Right hindlimb (tissue), 1 donor: Measurements from ENCODE around the gene PMEL.
"Not testable (repeated sequence)": the region's sequence is repeated elsewhere in the genome, so short reads cannot be mapped to it uniquely, and the experiment has no call there.

Source experiments
- DNase-seq: peaks from one replicate; pipeline ENCODE4 v3.0.0-alpha.2; 2018

The PMEL gene

GRCh38 chr12:55965941-55966407 is at the start of gene PMEL:
Gene PMEL, minus strand, starts transcription at chr12:55966042. Its CDS starts 31 bp downstream, at chr12:55966011.
- peak; percentile 25 for DNase-seq

- DNase-seq = no peak
Measured at GRCh38 chr12:56014205-56014604, 48.4 kb upstream of the PMEL start.

DNA sequence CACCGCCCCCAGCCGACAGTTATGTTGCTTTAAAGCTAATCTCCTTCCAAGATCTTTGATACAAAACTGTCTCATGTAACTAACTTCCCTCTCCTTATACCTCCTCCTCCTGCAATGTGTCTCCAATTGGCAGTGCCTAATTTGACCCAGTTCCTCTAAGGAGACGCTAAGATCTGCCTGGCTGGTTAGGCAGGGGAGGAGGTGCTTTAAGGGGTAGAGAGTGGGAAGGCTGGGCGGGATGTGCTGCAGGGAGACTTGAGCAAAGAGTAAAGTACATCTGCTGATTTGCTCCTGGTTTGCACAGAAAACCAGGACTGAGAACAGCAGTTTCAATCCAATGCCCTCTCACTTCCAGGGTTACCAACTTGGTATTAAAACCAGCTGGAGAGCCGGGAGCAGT is 47.6 kb upstream of the PMEL start:
- DNase-seq = no peak

GRCh38 chr12:56011509-56012090 is 45.8 kb upstream of the PMEL start:
- no peak for DNase-seq

GRCh38 chr12:56010111-56010570 is 44.3 kb upstream of the PMEL start:
- DNase-seq = no peak

- peak; percentile 77 for DNase-seq
Measured at GRCh38 chr12:56007564-56008559, 42.0 kb upstream of the PMEL start.

GRCh38 chr12:56004211-56004610 is 38.4 kb upstream of the PMEL start:
- no peak for DNase-seq

- not testable (repeated sequence) for DNase-seq
Measured at GRCh38 chr12:56003376-56003775, 37.5 kb upstream of the PMEL start.

DNA sequence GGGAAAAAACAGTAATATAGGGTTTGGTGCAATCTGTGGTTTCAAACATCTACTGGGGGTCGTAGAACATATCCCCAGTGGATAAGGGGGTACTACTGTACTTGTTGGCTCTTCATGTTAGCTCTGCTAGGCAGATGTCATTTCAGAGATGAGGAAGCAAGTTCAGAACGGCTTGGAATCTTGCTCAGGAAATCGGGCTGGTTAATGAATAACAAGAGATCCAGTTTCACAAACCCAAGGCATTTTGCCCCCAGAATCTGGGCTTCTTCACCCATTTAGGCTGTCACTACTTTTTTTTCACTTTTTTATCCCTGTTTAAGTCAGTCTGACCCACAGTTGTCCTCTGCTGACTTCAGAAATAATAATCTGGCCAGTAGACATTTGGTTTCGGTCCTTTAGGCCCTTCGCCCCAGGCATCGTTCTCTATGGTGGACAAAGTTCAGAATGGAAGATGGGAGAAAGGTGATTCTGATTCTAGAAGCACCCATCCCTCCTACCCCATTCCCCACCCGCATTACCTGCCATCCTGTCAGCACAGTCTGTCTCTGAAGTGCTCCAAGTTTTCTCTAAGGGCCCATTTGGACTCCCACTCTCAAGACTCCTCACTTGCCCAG is 35.8 kb upstream of the PMEL start:
- no peak for DNase-seq

DNA sequence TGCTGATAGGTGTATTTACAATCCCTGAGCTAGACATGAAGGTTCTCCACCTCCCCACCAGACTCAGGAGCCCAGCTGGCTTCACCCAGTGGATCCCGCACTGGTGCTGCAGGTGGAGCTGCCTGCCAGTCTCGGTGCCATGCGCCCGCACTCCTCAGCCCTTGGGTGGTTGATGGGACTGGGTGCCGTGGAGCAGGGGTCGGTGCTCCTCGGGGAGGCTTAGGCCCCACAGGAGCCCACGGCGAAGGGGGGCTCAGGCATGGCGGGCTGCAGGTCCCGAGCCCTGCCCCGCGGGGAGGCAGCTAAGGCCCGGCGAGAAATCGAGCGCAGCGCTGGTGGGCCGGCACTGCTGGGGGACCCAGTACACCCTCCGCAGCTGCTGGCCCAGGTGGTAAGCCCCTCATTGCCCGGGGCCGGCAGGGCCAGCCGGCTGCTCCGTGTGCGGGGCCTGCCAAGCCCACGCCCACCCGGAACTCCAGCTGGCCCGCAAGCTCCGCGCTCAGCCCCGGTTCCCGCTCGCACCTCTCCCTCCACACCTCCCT is 34.2 kb upstream of the PMEL start:
- DNase-seq = not testable (repeated sequence)

- DNase-seq = not testable (repeated sequence)
Measured at GRCh38 chr12:55999522-55999921, 33.7 kb upstream of the PMEL start.

GRCh38 chr12:55997535-55997859 is 31.7 kb upstream of the PMEL start:
- DNase-seq = no peak

DNA sequence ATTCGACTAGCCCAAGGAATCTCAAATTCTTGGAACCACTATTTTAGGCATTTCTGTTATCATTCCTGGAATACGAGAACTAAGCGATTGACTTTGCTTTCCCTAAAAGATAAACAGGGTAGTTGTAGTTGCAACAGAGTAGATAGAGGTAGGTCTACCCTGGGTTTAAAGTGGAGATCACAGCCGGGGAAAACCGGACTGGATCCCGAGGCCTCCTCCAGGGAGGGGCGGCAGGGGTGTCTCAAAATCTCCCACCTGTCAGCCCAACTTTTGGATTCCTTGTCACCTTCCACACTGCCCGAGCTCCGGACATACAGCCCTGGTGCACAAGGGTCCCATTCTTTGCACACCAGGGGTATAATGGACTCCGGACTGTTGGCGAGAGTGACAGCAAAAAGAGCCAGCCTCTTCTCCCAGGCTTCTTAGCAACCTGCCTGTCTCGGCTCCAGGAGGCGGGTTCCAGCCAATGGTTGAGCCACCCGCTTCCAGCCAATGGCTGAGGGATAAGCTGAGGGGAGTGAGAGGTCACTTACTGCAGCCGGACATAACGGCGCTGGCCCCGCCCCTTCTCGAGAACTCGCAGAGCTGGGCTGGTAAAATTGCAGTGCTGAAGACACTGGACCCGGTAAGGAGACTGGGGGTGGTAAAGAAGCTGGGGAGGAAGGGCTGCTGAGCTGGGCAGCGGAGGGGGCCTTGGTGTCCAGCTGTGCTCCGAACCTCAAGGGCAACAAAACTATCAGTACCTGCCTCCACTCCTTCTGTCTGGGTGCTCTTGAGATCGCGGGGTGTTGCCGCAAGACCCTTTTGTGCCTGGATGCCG is 31.1 kb upstream of the PMEL start, which contains the start of gene SUOX:
TSS of gene SUOX (plus strand) at position 562 of the 820 bp plus-strand sequence. CDS start 4,946 bp downstream, outside the sequence.
- DNase-seq = peak; percentile 98

GRCh38 chr12:55996201-55996714 is 30.4 kb upstream of the PMEL start:
- peak; percentile 62 for DNase-seq

GRCh38 chr12:55995366-55995765 is 29.5 kb upstream of the PMEL start:
- DNase-seq = no peak

DNA sequence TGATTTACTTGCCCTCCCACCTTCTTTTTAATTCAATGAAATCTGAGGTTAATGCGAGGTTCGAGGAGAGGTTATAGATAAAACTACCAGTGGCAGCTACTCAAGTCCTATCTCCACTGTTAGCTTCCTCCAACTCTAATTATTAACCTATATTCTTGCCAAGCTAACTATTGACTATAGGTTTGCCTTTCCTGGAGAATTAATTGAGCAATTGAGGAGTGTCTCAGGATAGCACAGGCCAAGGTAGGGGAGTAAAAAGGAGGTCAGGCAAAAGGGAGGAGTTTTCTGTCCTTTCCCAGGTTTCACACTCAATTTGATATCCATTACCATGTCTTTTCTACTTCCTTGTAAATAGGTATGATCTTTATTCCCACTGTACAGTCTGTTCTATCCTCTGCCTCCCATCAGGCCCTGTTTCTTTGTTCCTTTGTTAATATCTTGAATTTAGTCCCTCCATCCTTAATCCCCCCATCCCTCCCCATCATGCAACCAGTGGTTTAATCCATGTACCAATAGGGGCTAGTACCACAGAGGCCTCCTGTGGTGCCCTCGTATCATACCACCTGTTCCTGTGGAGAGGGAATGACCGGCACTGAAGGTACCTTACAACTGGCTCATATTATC is 27.5 kb upstream of the PMEL start:
- DNase-seq = no peak

DNA sequence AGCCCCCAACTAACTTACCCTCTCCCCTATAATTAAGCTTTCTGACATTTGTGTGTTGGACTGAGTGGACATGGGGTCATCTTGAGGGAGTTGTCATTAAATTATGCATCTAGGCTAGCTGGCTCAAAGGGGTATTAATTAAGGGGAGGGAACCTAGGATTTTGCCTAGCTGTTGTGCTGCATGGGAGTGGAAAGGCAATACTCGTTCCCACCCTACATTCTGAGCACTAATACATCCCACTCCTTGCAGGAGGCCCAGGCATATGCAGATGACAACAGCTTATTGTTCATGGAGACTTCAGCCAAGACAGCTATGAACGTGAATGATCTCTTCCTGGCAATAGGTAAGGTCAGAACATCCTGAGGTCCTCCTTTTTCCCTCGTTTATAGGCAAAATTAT is 25.3 kb upstream of the PMEL start:
- DNase-seq = no peak

- DNase-seq = not testable (repeated sequence)
Measured at GRCh38 chr12:55985976-55986375, 20.1 kb upstream of the PMEL start.

DNA sequence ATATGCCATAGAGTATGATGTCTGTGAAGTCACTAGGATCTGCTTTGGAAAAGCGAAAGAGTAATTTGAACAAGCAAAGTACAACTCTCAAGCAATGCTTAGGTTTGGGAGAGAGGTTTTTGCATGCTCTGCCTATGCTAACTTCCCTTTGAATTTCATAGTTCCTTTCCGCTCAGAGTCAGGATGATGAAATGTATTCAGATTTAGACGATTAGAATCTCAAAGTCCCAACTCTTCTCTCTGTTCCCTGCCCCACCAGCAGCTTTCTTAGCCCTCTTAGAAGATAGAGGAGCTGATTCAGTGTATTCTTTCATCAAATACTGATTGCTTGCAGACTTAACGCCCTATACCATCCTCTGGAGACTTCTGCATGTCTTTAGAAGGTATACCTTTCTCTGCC is 19.5 kb upstream of the PMEL start:
- no peak for DNase-seq

- no peak for DNase-seq
Measured at GRCh38 chr12:55984861-55985260, 19.0 kb upstream of the PMEL start.

DNA sequence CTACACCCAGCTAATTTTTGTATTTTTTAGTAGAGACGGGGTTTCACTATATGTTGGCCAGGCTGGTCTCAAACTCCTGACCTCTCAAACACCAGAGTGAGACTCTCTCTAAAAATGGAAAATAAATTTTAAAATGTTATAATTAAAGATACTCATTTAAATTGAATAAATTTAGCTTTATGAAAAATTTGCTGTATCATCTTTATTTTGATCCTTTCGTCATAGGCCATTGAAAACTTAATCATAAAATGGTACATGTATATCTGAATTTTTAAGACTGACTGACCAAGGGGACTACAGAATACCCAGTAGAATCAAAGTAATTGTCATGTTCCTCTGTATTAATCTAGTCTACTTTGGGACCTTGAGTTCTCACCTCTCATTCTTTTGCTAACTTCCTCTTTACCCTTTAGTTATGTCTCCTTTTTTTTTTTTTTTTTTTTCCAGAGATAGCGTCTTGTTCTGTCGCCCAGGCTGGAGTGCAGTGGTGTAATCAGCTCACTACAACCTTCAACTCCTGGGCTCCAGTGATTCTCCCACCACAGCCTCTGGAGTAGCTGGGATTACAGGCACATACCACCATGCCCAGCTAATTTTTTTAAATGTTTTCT is 17.5 kb upstream of the PMEL start:
- DNase-seq = no peak
